IPS DF 6.9 (cell line): ENCODE results near the gene PODXL.

Source experiments
- DNase-seq: peaks from one replicate; pipeline ENCODE4 v3.0.0-alpha.2; 2013; ENCODE audit warnings: low read depth, low spot score
- H3K27ac ChIP-seq: one replicate; pipeline ENCODE4 v1.5.1; 2013; ENCODE audit warnings: low read length, control low read depth
- H3K27me3 ChIP-seq: 2 replicates; pipeline ENCODE4 v1.6.1; 2013; ENCODE audit warnings: mild to moderate bottlenecking, low read length; ENCODE audit not compliant: control insufficient read depth, insufficient read depth
- H3K36me3 ChIP-seq: 2 replicates; pipeline ENCODE4 v1.6.1; 2013; ENCODE audit warnings: low read length; ENCODE audit not compliant: control insufficient read depth, insufficient read depth
- H3K4me1 ChIP-seq: 2 replicates; pipeline ENCODE4 v1.6.1; 2013; ENCODE audit warnings: low read length; ENCODE audit not compliant: control insufficient read depth, insufficient read depth
- H3K4me3 ChIP-seq: 2 replicates; pipeline ENCODE4 v1.5.1; 2013; ENCODE audit warnings: mild to moderate bottlenecking, low read length
- H3K9me3 ChIP-seq: 2 replicates; pipeline ENCODE4 v1.6.1; 2013; ENCODE audit warnings: low read length, inconsistent platforms; ENCODE audit not compliant: control insufficient read depth, insufficient read depth
- WGBS: extraction: QIAGEN DNeasy Blood & Tissue Kit; methylation state at CpG from one replicate; pipeline ENCODE4 v1.1.7; 2013; ENCODE audit warnings: mixed read lengths, missing lambda C conversion rate; ENCODE audit not compliant: insufficient read length, insufficient coverage; 5-methylcytosine and 5-hydroxymethylcytosine counted together

The PODXL gene

GRCh38 chr7:131493581-131493980, 62.8 kb downstream of the PODXL start:
- Histone ChIP-seq H3K27me3 (no peaks in the 10 kb centered on the region), H3K27ac (no peak overlapping the region), H3K4me3 (no peak overlapping the region), H3K36me3 (peaks cover 5% of the 10 kb centered on the region; the same call in 1 of the 2 replicates), H3K9me3 (no peaks in the 10 kb centered on the region), H3K4me1 (no peaks in the 10 kb centered on the region)
- DNase-seq, result no peak

DNA sequence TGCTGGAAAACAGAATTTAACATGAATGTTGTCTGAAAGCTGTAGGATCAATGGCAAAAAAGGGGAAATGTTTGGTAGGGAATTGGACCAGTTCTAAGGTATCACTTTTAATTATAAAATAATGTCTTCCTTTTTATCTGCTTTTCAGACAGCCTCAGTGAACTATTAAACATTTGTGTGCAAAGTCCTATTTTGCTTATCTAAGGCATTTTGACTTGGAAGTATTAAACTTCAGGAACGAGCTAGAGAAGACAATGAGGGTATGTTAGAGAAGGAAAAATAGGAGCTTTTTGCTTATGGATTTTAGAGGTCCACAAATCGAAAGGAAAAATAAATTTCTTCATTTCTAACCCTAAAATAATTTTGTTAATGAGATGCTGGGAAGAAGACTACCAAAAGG, 63.3 kb downstream of the PODXL start:
- Histone ChIP-seq H3K27ac (no peak overlapping the region), H3K27me3 (no peaks in the 10 kb centered on the region), H3K4me1 (no peaks in the 10 kb centered on the region), H3K9me3 (no peaks in the 10 kb centered on the region), H3K4me3 (no peak overlapping the region), H3K36me3 (peaks cover 2% of the 10 kb centered on the region; the same call in 1 of the 2 replicates)
- no CpG with 5 or more reads among the region's 2 CpGs for WGBS
- no peak for DNase-seq

DNA sequence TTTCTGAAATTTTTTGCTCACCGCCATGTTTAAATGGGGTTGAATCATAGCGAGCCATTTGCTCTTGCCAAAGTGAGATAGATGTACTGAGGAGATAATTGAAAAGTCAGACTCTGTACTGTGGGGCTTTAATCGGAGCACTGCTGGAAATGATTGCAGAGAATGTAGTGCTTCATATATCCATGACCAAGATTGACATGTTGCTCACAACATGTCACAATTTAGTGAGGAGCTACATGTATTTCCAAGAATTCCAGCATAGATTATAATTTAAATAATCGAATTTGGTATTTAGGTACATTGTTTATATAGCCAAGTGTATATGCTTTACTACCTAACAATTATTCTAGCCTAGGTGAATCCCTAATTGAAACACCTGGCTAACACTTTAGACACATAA, 66.5 kb downstream of the PODXL start:
- Histone ChIP-seq H3K4me1 (no peaks in the 10 kb centered on the region), H3K4me3 (no peak overlapping the region), H3K27ac (no peak overlapping the region), H3K27me3 (no peaks in the 10 kb centered on the region), H3K9me3 (no peaks in the 10 kb centered on the region), H3K36me3 (no peaks in the 10 kb centered on the region)
- WGBS, result no CpG with 5 or more reads among the region's 4 CpGs
- no peak for DNase-seq

DNA sequence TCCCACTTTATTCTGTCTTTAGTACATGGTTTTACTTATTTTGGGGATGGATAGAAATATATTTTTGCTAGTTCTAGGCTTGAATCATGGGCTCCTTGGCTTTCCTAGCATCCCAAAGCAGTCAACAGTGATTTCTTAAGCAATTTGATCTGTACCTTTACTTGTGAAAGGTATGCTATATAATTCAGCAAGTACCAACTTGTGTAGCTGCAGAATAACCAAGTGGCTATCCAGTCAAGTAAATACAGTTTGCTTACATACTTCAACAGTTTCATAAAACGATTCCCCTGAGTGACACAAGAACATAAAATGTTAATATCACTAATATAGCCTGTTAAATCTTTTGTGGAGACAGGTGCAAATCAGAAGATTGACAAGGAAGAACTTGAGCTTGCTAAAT, 67.2 kb downstream of the PODXL start:
- Histone ChIP-seq H3K9me3 (no peaks in the 10 kb centered on the region), H3K27me3 (no peaks in the 10 kb centered on the region), H3K4me1 (no peaks in the 10 kb centered on the region), H3K4me3 (no peak overlapping the region), H3K27ac (no peak overlapping the region), H3K36me3 (no peaks in the 10 kb centered on the region)
- no peak for DNase-seq
- WGBS, result no CpG with 5 or more reads among the region's 1 CpG

DNA sequence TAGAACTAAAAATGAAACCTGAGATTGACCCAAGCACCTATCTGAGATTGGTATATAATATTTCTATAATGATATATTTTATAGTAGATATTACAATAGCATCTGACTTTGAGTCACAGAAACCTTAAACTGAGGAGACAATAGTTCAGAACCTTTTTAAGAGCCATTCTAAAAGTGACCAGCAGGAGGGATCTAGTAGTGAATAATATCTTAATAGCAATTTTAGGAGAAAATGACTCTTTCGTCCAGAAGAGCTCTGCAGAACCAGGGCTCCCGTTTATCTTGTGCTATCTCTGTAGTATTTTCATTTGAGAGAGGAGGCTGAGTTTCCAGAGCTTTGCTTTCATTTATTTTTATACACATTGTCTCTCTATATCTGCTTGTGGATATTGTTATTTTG, 68.1 kb downstream of the PODXL start:
- DNase-seq, result no peak
- Histone ChIP-seq H3K36me3 (no peaks in the 10 kb centered on the region), H3K27me3 (no peaks in the 10 kb centered on the region), H3K4me1 (no peaks in the 10 kb centered on the region), H3K4me3 (no peak overlapping the region), H3K27ac (no peak overlapping the region), H3K9me3 (no peaks in the 10 kb centered on the region)
- no CpG with 5 or more reads among the region's 2 CpGs for WGBS

- H3K27ac ChIP-seq, result no peak overlapping the region
- H3K4me1 ChIP-seq, result no peaks in the 10 kb centered on the region
- no peak for DNase-seq
- H3K9me3 ChIP-seq, result no peaks in the 10 kb centered on the region
- no peaks in the 10 kb centered on the region for H3K36me3 ChIP-seq
- no CpG with 5 or more reads among the region's 1 CpG for WGBS
- H3K4me3 ChIP-seq, result no peak overlapping the region
- no peaks in the 10 kb centered on the region for H3K27me3 ChIP-seq
Measured at GRCh38 chr7:131487217-131487616, 69.2 kb downstream of the PODXL start.

GRCh38 chr7:131486346-131486745, 70.1 kb downstream of the PODXL start:
- DNase-seq, result no peak
- no peaks in the 10 kb centered on the region for H3K4me1 ChIP-seq
- H3K36me3 ChIP-seq, result no peaks in the 10 kb centered on the region
- WGBS, result no CpG with 5 or more reads among the region's 2 CpGs
- H3K27me3 ChIP-seq, result no peaks in the 10 kb centered on the region
- H3K27ac ChIP-seq, result no peak overlapping the region
- no peak overlapping the region for H3K4me3 ChIP-seq
- H3K9me3 ChIP-seq, result no peaks in the 10 kb centered on the region

DNA sequence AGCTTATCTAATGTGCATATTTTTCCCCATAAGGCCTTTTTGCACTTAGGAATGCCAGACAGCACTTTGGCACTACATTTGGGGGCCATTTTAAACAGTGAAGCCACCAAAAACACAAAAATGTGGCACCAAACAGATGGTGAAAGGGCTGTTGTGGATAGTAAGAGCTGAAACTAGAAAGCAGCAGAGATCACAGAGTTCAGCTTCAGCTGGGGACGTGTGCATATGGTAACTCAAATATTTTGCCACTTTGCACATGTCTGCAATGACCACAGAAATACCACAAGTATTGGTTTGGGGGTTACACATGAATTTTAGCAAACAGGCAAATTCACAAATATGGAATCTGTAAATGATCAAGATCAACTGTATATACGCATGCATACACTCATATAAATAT, 72.8 kb downstream of the PODXL start:
- no peak for DNase-seq
- H3K4me1 ChIP-seq, result no peaks in the 10 kb centered on the region

DNA sequence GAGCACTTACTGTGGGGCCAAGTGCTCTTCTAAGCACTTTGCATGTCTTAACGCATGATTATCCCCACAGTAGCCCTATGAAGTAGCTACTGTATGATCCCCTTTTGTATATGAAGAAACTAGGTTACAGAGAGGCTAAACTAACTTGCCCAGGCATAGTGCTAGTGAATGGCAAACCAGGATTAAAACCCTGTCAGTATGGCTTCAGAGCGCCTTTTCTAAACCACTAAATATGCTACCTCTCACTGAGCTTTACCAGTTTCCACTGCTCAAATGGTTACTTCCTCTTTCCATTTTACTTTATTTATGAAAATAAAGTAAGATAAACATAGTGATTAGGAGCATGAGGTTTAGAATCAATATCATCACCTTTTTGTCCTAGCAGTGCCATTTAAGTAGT, 73.6 kb downstream of the PODXL start:
- H3K4me3 ChIP-seq, result no peak overlapping the region
- H3K9me3 ChIP-seq, result no peaks in the 10 kb centered on the region
- no peaks in the 10 kb centered on the region for H3K4me1 ChIP-seq
- DNase-seq, result no peak
- no CpG with 5 or more reads among the region's 2 CpGs for WGBS
- no peak overlapping the region for H3K27ac ChIP-seq
- no peaks in the 10 kb centered on the region for H3K36me3 ChIP-seq
- no peaks in the 10 kb centered on the region for H3K27me3 ChIP-seq

More for the DNA sequence above, 72.8 kb downstream of the PODXL start:
- no peak overlapping the region for H3K27ac ChIP-seq
- no peaks in the 10 kb centered on the region for H3K36me3 ChIP-seq
- no peaks in the 10 kb centered on the region for H3K27me3 ChIP-seq
- H3K4me3 ChIP-seq, result no peak overlapping the region
- no peaks in the 10 kb centered on the region for H3K9me3 ChIP-seq
- WGBS, result no CpG with 5 or more reads among the region's 2 CpGs

DNA sequence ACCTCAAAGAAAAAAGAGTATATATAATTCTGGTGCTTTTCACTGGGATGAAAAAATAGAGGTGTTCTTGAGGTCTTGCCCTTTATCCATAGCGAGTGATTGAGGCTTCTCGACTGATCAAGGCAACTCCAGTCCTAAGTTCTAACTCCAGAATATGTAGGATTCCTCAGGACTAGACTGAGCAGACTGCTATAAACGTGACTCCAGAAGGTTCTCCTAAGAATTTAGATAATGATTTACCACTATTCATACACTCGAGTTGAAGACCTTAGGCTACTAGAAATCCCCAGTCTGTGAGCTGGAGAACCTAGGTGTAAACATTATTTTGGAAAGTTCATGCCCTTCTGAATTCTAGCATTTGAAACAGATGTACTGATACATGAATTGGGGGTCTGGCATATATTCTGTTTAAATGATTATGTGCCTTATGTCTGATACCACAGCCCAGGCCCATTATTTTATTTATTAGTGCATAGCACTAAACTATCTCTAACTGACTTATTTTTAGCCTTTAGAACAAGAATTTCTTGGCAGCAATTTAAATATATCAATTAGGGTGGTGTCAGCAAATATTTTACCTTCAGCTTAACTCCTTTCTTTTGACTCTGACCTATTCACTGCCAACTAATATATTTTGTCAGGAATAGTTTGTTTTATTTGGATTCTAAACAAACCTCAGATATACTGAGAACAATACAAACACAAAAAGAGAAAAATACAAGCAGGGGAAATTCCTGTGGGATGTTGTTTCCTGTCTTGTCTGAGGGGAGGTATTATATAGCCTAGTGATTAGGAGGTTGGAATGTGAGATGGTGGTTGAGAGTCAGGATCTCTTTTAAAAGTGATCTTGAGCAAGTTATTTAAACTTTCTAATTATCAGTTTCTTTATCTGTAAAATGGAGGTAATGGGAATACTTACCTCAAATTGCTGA, 75.8 kb downstream of the PODXL start:
- H3K4me3 ChIP-seq, result no peak overlapping the region
- DNase-seq, result no peak
- H3K36me3 ChIP-seq, result no peaks in the 10 kb centered on the region
- no CpG with 5 or more reads among the region's 4 CpGs for WGBS
- H3K9me3 ChIP-seq, result no peaks in the 10 kb centered on the region
- H3K27me3 ChIP-seq, result no peaks in the 10 kb centered on the region
- no peaks in the 10 kb centered on the region for H3K4me1 ChIP-seq
- no peak overlapping the region for H3K27ac ChIP-seq

DNA sequence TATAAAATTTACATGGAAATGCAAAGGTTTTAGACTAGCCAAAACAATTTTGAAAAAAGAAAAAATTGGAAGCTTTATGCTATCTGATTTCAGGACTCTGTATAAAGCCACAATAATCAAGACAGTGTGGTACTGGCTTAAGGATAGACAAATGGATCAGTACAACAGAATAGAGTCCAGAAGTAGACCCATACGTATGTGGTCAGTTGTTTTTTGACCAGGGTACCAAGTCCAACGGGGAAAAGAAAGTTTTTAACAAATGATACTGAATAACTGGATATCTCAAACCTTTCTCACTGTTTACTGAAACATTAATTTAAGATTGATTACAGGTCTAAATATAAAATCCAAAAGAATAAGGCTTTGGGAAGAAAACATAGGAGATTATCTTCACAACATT, 79.7 kb downstream of the PODXL start:
- Histone ChIP-seq H3K4me3 (no peak overlapping the region), H3K27ac (no peak overlapping the region), H3K9me3 (no peaks in the 10 kb centered on the region), H3K36me3 (no peaks in the 10 kb centered on the region), H3K4me1 (no peaks in the 10 kb centered on the region), H3K27me3 (no peaks in the 10 kb centered on the region)
- no peak for DNase-seq
- no CpG with 5 or more reads among the region's 2 CpGs for WGBS
